Measurements from ENCODE around the gene SYNE1. TPM values are rescaled to one million over a fixed set of nuclear protein-coding genes. Genes with fewer than 3 reads are reported as not detected.
A peak's percentile ranks its signal among the peaks of the same experiment; 100 is the strongest.

The SYNE1 gene, protein sequence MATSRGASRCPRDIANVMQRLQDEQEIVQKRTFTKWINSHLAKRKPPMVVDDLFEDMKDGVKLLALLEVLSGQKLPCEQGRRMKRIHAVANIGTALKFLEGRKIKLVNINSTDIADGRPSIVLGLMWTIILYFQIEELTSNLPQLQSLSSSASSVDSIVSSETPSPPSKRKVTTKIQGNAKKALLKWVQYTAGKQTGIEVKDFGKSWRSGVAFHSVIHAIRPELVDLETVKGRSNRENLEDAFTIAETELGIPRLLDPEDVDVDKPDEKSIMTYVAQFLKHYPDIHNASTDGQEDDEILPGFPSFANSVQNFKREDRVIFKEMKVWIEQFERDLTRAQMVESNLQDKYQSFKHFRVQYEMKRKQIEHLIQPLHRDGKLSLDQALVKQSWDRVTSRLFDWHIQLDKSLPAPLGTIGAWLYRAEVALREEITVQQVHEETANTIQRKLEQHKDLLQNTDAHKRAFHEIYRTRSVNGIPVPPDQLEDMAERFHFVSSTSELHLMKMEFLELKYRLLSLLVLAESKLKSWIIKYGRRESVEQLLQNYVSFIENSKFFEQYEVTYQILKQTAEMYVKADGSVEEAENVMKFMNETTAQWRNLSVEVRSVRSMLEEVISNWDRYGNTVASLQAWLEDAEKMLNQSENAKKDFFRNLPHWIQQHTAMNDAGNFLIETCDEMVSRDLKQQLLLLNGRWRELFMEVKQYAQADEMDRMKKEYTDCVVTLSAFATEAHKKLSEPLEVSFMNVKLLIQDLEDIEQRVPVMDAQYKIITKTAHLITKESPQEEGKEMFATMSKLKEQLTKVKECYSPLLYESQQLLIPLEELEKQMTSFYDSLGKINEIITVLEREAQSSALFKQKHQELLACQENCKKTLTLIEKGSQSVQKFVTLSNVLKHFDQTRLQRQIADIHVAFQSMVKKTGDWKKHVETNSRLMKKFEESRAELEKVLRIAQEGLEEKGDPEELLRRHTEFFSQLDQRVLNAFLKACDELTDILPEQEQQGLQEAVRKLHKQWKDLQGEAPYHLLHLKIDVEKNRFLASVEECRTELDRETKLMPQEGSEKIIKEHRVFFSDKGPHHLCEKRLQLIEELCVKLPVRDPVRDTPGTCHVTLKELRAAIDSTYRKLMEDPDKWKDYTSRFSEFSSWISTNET (N-terminal part only)
- 100 to 1,000 TPM in 1 of 2 donors, 10 to 100 TPM in 1; 33.5 to 105 TPM for total RNA-seq
- polyA plus RNA-seq: 10 to 100 TPM; 10.2 to 15.5 TPM

DNA sequence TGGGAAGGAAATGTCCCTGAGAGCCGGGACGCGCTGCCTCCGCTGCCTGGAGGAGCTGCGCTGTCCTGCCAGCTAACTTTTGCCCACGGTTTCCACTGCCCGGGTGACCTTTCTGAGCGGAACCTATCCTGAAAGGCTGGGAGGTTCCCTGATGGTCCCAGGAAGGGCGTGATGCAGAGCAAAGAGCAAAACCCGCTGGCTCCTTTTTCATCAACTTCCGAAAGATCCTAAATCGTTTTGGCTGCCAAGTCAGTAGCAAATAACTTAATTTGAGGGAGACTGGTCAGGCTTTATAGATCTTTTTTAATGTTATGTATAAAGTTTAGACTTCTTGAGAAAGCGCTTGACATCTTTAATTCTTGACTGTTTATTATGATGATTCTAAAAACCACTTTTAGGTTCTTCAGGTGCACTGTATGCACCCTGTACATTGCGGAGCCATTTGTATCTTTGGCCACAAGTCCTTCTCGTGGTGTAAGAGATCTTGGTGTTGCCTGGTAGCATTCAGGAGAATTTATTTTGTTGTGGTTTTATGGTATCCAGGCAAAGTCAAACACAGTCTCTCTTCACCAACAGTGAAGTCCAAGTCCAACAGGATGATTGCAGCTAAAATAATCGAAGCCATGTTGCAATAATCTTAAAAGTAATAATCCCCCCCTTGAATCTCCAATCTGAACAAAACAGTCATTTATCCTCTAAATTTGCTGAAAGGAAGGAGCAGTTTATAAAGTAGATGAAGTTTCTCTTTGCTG, at the start of gene SYNE1:
Gene SYNE1, minus strand, starts transcription at position 67 of the 752 bp plus-strand sequence. CDS start 9,031 bp downstream, outside the sequence.
- no peak for DNase-seq (ENCODE audit: low spot score)
- Histone ChIP-seq H3K9me3 (ENCODE audit: control insufficient read depth in 4 of 4, low read length in 3 of 4) (no peaks in the 10 kb centered on the region), H3K4me1 (ENCODE audit: control insufficient read depth in 4 of 4, insufficient read depth in 4 of 4, low read length in 3 of 4) (peaks cover 0 to 16% (median 9%) of the 10 kb centered on the region in 4 donors), H3K36me3 (ENCODE audit: control insufficient read depth in 4 of 4, insufficient read depth in 3 of 4, low read depth in 1 of 4, low read length in 3 of 4) (no peaks in the 10 kb centered on the region), H3K9ac (ENCODE audit: low read depth in 1 of 2, low read length in 2 of 2) (no peak within 1 kb of the TSS), H3K27ac (ENCODE audit: low read depth in 1 of 2, low read length in 2 of 2) (peak within 1 kb of the TSS; percentile 42 to 61), H3K4me3 (ENCODE audit: low read depth in 1 of 3, low read length in 3 of 3) (peak within 1 kb of the TSS; percentile 37 to 62 (median 38)), H3K27me3 (ENCODE audit: control insufficient read depth in 4 of 4, insufficient read depth in 4 of 4, low read length in 3 of 4) (no peaks in the 10 kb centered on the region)
- 22% methylated on average over 16 of the region's 16 CpGs for WGBS
- TF ChIP-seq HNF4G (IDR thresholded peaks at IDR 0.05): no peak
- TF ChIP-seq RXRA (IDR thresholded peaks at IDR 0.05): no peak
- no peak for TF ChIP-seq NR2F2 (IDR thresholded peaks at IDR 0.05)
- no peak for TF ChIP-seq FOXA2 (IDR thresholded peaks at IDR 0.05)
- no peak for TF ChIP-seq GABPA (IDR thresholded peaks at IDR 0.05 in 1 of 2, conservative IDR thresholded peaks at IDR 0.05 in 1 of 2)
- TF ChIP-seq JUND (IDR thresholded peaks at IDR 0.05): no peak
- TF ChIP-seq EGR1 (IDR thresholded peaks at IDR 0.05; ENCODE audit: low read depth in 2 of 2): no peak
- TF ChIP-seq, protein P1, sequence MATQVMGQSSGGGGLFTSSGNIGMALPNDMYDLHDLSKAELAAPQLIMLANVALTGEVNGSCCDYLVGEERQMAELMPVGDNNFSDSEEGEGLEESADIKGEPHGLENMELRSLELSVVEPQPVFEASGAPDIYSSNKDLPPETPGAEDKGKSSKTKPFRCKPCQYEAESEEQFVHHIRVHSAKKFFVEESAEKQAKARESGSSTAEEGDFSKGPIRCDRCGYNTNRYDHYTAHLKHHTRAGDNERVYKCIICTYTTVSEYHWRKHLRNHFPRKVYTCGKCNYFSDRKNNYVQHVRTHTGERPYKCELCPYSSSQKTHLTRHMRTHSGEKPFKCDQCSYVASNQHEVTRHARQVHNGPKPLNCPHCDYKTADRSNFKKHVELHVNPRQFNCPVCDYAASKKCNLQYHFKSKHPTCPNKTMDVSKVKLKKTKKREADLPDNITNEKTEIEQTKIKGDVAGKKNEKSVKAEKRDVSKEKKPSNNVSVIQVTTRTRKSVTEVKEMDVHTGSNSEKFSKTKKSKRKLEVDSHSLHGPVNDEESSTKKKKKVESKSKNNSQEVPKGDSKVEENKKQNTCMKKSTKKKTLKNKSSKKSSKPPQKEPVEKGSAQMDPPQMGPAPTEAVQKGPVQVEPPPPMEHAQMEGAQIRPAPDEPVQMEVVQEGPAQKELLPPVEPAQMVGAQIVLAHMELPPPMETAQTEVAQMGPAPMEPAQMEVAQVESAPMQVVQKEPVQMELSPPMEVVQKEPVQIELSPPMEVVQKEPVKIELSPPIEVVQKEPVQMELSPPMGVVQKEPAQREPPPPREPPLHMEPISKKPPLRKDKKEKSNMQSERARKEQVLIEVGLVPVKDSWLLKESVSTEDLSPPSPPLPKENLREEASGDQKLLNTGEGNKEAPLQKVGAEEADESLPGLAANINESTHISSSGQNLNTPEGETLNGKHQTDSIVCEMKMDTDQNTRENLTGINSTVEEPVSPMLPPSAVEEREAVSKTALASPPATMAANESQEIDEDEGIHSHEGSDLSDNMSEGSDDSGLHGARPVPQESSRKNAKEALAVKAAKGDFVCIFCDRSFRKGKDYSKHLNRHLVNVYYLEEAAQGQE (IDR thresholded peaks at IDR 0.05): no peak
- no peak for TF ChIP-seq RAD21 (IDR thresholded peaks at IDR 0.05)
- TF ChIP-seq, protein P2, sequence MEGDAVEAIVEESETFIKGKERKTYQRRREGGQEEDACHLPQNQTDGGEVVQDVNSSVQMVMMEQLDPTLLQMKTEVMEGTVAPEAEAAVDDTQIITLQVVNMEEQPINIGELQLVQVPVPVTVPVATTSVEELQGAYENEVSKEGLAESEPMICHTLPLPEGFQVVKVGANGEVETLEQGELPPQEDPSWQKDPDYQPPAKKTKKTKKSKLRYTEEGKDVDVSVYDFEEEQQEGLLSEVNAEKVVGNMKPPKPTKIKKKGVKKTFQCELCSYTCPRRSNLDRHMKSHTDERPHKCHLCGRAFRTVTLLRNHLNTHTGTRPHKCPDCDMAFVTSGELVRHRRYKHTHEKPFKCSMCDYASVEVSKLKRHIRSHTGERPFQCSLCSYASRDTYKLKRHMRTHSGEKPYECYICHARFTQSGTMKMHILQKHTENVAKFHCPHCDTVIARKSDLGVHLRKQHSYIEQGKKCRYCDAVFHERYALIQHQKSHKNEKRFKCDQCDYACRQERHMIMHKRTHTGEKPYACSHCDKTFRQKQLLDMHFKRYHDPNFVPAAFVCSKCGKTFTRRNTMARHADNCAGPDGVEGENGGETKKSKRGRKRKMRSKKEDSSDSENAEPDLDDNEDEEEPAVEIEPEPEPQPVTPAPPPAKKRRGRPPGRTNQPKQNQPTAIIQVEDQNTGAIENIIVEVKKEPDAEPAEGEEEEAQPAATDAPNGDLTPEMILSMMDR (IDR thresholded peaks at IDR 0.05; ENCODE audit: low read depth, low read length, missing input control): no peak
- TF ChIP-seq SP1 (IDR thresholded peaks at IDR 0.05): no peak
- TF ChIP-seq, protein P3, sequence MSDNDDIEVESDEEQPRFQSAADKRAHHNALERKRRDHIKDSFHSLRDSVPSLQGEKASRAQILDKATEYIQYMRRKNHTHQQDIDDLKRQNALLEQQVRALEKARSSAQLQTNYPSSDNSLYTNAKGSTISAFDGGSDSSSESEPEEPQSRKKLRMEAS (IDR thresholded peaks at IDR 0.05): no peak
- TF ChIP-seq, protein P4, sequence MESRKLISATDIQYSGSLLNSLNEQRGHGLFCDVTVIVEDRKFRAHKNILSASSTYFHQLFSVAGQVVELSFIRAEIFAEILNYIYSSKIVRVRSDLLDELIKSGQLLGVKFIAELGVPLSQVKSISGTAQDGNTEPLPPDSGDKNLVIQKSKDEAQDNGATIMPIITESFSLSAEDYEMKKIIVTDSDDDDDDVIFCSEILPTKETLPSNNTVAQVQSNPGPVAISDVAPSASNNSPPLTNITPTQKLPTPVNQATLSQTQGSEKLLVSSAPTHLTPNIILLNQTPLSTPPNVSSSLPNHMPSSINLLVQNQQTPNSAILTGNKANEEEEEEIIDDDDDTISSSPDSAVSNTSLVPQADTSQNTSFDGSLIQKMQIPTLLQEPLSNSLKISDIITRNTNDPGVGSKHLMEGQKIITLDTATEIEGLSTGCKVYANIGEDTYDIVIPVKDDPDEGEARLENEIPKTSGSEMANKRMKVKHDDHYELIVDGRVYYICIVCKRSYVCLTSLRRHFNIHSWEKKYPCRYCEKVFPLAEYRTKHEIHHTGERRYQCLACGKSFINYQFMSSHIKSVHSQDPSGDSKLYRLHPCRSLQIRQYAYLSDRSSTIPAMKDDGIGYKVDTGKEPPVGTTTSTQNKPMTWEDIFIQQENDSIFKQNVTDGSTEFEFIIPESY (IDR thresholded peaks at IDR 0.05): no peak
